HepG2 (cell line): ENCODE results near the gene RALY. TPM values are rescaled to one million over a fixed set of nuclear protein-coding genes. Genes with fewer than 3 reads are reported as not detected.

Experiments
- ATF7 ChIP-seq, 2 experiments: fragments of 450-650 bp in 1 of 2; sonication (generic) in 1 of 2; formaldehyde crosslinking in 1 of 2; IDR thresholded peaks; 2 replicates each; pipeline versions ENCODE4 v1.4.0 to v1.6.1; 2016 to 2020; ENCODE audit warnings: antibody characterized with exemption in 1 of 2, mild to moderate bottlenecking in 1 of 2, missing genetic modification reagents in 1 of 2
- DNMT1 ChIP-seq: sonication (generic); formaldehyde crosslinking; IDR thresholded peaks from 2 replicates; pipeline ENCODE4 v1.5.1; 2020; ENCODE audit warnings: mild to moderate bottlenecking, missing genetic modification reagents
- ELF1 ChIP-seq: sonication (generic); formaldehyde crosslinking; IDR thresholded peaks from 2 replicates; pipeline ENCODE4 v1.4.0; 2020; ENCODE audit warnings: missing genetic modification reagents
- ELF3 ChIP-seq: IDR thresholded peaks from 2 replicates; pipeline ENCODE4 v1.6.1; 2016; ENCODE audit warnings: missing genetic modification reagents, missing compliant biosample characterization
- FOXM1 ChIP-seq: sonication (generic); formaldehyde crosslinking; IDR thresholded peaks from 2 replicates; pipeline ENCODE4 v1.5.0; 2020; ENCODE audit warnings: missing genetic modification reagents
- KLF11 ChIP-seq: IDR thresholded peaks from 2 replicates; pipeline ENCODE4 v1.6.1; 2016; ENCODE audit warnings: missing compliant biosample characterization
- MYNN ChIP-seq: sonication (generic); formaldehyde crosslinking; IDR thresholded peaks from 2 replicates; pipeline ENCODE4 v1.4.0; 2020; ENCODE audit warnings: mild to moderate bottlenecking, low read depth, missing genetic modification reagents
- SMAD9 ChIP-seq: sonication (generic); formaldehyde crosslinking; IDR thresholded peaks from 2 replicates; pipeline ENCODE4 v1.5.1; 2020; ENCODE audit warnings: mild to moderate bottlenecking, missing genetic modification reagents
- SOX13 ChIP-seq, 3 experiments: fragments of 450-650 bp in 1 of 3; sonication (generic) in 1 of 3; formaldehyde crosslinking in 1 of 3; IDR thresholded peaks in 2 of 3; conservative IDR thresholded peaks in 1 of 3; 2 replicates each; pipeline versions ENCODE4 v1.5.0 to v1.6.1; 2016 to 2020; ENCODE audit warnings: antibody characterized with exemption in 1 of 3, mild to moderate bottlenecking in 1 of 3, missing compliant biosample characterization in 1 of 3, missing genetic modification reagents in 1 of 3, moderate library complexity in 1 of 3
- SOX5 ChIP-seq: IDR thresholded peaks from 2 replicates; pipeline ENCODE4 v1.6.1; 2016; ENCODE audit warnings: borderline replicate concordance
- STAT5B ChIP-seq: sonication (generic); formaldehyde crosslinking; IDR thresholded peaks from 2 replicates; pipeline ENCODE4 v1.4.0; 2020; ENCODE audit warnings: missing genetic modification reagents
- TAF15 ChIP-seq: fragments of 200-400 bp; formaldehyde crosslinking; IDR thresholded peaks from one replicate; pipeline ENCODE4 v1.6.1; 2018; ENCODE audit warnings: mild to moderate bottlenecking, low read depth, low read length; ENCODE audit not compliant: poor library complexity, severe bottlenecking
- THAP11 ChIP-seq: IDR thresholded peaks from 2 replicates; pipeline ENCODE4 v1.6.1; 2016; ENCODE audit warnings: missing biosample characterization, missing genetic modification reagents
- YEATS2 ChIP-seq: sonication (generic); formaldehyde crosslinking; IDR thresholded peaks from 2 replicates; pipeline ENCODE4 v1.4.0; 2020; ENCODE audit warnings: missing genetic modification reagents, borderline replicate concordance
- ZBTB38 ChIP-seq: sonication (generic); formaldehyde crosslinking; IDR thresholded peaks from 2 replicates; pipeline ENCODE4 v1.5.1; 2020; ENCODE audit warnings: mild to moderate bottlenecking, missing genetic modification reagents
- ZIK1 ChIP-seq: sonication (generic); formaldehyde crosslinking; IDR thresholded peaks from 2 replicates; pipeline ENCODE4 v1.5.0; 2020; ENCODE audit warnings: mild to moderate bottlenecking, low read depth, missing genetic modification reagents, borderline replicate concordance
- ZNF235 ChIP-seq: sonication (generic); formaldehyde crosslinking; IDR thresholded peaks from 2 replicates; pipeline ENCODE4 v1.8.1; 2023; ENCODE audit warnings: mild to moderate bottlenecking, missing genetic modification reagents, borderline replicate concordance
- ZNF644 ChIP-seq: IDR thresholded peaks from 2 replicates; pipeline ENCODE4 v1.6.1; 2016; ENCODE audit warnings: low read depth
- polyA plus RNA-seq, 8 experiments: library from polyadenylated mRNA; depleted of rRNA in 3 of 8; stranded (reverse) in 7 of 8; unstranded in 1 of 8; fragments of >200 nt; fragmentation: Illumina TruSeq in 4 of 8; extraction: Trizol in 4 of 8; gene quantifications; 2 replicates each; pipeline versions ENCODE4 v1.2.1 to v1.2.3, GENCODE V29; 2011 to 2016; ENCODE audit warnings: low read depth in 4 of 8, missing spikeins in 1 of 8, mixed read lengths in 1 of 8; ENCODE audit not compliant: insufficient read depth in 1 of 8
- total RNA-seq, 5 experiments: library from RNA; depleted of rRNA; stranded (reverse); fragments of >200 nt; fragmentation: Illumina TruSeq; extraction: Trizol; gene quantifications; 2 replicates each; pipeline ENCODE4 v1.2.3, GENCODE V29; 2016; ENCODE audit warnings: low read depth in 1 of 5
- TF ChIP-seq, protein P1 (sequence below): sonication (generic); formaldehyde crosslinking; IDR thresholded peaks from 2 replicates; pipeline ENCODE4 v1.4.0; 2020; ENCODE audit warnings: missing genetic modification reagents, borderline replicate concordance
- TF ChIP-seq, protein P2 (sequence below): sonication (generic); formaldehyde crosslinking; IDR thresholded peaks from 2 replicates; pipeline ENCODE4 v1.4.0; 2020; ENCODE audit warnings: missing genetic modification reagents
- TF ChIP-seq, protein P3 (sequence below): sonication (generic); formaldehyde crosslinking; IDR thresholded peaks from 2 replicates; pipeline ENCODE4 v1.5.0; 2020; ENCODE audit warnings: mild to moderate bottlenecking, missing genetic modification reagents
- TF ChIP-seq, protein P4 (sequence below): sonication (generic); formaldehyde crosslinking; IDR thresholded peaks from 2 replicates; pipeline ENCODE4 v1.4.0; 2020; ENCODE audit warnings: missing genetic modification reagents

RALY gene
- total and polyA plus RNA-seq, 2 of the 13 experiments (the other 11 are each of a cell fraction or from before 2014, with no cell fraction given) = 178 to 186 TPM

DNA sequence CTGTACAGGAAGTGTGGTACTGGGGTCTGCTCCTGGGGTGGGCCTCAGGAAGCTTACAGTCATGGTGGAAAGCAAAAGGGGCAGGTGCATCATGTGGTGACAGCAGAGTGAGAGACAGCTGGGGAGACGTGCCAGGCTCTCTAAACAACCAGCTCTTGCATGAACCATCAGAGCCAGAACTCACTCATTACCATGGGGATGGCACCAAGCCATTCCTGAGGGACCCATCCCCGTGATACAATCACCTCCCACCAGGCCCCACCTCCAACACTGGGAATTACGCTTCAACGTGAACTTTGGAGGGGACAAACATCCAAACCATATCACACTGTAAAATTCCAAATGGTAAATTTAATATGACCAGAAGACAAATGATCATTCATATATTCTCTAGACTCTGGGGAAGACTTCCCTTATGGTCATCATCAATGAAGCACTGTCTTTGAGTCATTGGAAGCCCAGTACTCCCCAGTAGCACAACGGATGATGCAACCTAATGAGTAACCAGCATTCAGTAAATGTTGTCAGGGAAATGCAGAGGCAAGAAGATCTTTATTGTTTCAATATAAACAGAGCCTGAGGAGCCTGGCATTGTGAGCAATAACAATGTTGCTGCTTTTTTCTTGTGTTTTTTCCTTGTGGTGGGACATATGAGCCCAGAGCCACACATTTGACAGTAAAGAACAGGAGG, 48.2 kb upstream of the RALY start (continued):
- TF ChIP-seq ZBTB38 (no peak), ELF3 (0 out of 2 replicates have a peak, but pooled peaks have one; percentile 42), TAF15 (no peak), STAT5B (CRISPR knock-in tag) (no peak), FOXM1 (CRISPR knock-in tag) (no peak), THAP11 (CRISPR knock-in tag) (peak; percentile 53; the same call in 1 of the 2 replicates), SOX5 (CRISPR knock-in tag) (peak; percentile 76; the same call in 1 of the 2 replicates), ATF7 (IDR thresholded peaks at IDR 0.05) (peak; percentile 64), ATF7 (CRISPR knock-in tag; IDR thresholded peaks at IDR 0.05) (no peak), ELF1 (CRISPR knock-in tag) (no peak), ZNF235 (CRISPR knock-in tag) (no peak), ZNF644 (CRISPR knock-in tag) (peak; percentile 99), DNMT1 (CRISPR knock-in tag) (no peak), SMAD9 (CRISPR knock-in tag) (no peak), YEATS2 (peak; percentile 39; the same call in 1 of the 2 replicates), ZIK1 (no peak), MYNN (no peak), KLF11 (no peak), SOX13 (IDR thresholded peaks at IDR 0.05) (no peak), SOX13 (CRISPR knock-in tag; conservative IDR thresholded peaks at IDR 0.05 in 1 of 2, IDR thresholded peaks at IDR 0.05 in 1 of 2) (peak in 1 of 2 experiments; percentile 72; a peak in 1 of 4 replicates)
- TF ChIP-seq, protein P1, sequence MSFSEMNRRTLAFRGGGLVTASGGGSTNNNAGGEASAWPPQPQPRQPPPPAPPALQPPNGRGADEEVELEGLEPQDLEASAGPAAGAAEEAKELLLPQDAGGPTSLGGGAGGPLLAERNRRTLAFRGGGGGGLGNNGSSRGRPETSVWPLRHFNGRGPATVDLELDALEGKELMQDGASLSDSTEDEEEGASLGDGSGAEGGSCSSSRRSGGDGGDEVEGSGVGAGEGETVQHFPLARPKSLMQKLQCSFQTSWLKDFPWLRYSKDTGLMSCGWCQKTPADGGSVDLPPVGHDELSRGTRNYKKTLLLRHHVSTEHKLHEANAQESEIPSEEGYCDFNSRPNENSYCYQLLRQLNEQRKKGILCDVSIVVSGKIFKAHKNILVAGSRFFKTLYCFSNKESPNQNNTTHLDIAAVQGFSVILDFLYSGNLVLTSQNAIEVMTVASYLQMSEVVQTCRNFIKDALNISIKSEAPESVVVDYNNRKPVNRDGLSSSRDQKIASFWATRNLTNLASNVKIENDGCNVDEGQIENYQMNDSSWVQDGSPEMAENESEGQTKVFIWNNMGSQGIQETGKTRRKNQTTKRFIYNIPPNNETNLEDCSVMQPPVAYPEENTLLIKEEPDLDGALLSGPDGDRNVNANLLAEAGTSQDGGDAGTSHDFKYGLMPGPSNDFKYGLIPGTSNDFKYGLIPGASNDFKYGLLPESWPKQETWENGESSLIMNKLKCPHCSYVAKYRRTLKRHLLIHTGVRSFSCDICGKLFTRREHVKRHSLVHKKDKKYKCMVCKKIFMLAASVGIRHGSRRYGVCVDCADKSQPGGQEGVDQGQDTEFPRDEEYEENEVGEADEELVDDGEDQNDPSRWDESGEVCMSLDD (CRISPR knock-in tag) = no peak
- TF ChIP-seq, protein P2, sequence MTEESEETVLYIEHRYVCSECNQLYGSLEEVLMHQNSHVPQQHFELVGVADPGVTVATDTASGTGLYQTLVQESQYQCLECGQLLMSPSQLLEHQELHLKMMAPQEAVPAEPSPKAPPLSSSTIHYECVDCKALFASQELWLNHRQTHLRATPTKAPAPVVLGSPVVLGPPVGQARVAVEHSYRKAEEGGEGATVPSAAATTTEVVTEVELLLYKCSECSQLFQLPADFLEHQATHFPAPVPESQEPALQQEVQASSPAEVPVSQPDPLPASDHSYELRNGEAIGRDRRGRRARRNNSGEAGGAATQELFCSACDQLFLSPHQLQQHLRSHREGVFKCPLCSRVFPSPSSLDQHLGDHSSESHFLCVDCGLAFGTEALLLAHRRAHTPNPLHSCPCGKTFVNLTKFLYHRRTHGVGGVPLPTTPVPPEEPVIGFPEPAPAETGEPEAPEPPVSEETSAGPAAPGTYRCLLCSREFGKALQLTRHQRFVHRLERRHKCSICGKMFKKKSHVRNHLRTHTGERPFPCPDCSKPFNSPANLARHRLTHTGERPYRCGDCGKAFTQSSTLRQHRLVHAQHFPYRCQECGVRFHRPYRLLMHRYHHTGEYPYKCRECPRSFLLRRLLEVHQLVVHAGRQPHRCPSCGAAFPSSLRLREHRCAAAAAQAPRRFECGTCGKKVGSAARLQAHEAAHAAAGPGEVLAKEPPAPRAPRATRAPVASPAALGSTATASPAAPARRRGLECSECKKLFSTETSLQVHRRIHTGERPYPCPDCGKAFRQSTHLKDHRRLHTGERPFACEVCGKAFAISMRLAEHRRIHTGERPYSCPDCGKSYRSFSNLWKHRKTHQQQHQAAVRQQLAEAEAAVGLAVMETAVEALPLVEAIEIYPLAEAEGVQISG (CRISPR knock-in tag) = no peak
- TF ChIP-seq, protein P3, sequence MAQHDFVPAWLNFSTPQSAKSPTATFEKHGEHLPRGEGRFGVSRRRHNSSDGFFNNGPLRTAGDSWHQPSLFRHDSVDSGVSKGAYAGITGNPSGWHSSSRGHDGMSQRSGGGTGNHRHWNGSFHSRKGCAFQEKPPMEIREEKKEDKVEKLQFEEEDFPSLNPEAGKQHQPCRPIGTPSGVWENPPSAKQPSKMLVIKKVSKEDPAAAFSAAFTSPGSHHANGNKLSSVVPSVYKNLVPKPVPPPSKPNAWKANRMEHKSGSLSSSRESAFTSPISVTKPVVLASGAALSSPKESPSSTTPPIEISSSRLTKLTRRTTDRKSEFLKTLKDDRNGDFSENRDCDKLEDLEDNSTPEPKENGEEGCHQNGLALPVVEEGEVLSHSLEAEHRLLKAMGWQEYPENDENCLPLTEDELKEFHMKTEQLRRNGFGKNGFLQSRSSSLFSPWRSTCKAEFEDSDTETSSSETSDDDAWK (CRISPR knock-in tag) = no peak
- TF ChIP-seq, protein P4, sequence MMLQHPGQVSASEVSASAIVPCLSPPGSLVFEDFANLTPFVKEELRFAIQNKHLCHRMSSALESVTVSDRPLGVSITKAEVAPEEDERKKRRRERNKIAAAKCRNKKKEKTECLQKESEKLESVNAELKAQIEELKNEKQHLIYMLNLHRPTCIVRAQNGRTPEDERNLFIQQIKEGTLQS (CRISPR knock-in tag) = 0 out of 2 replicates have a peak, but pooled peaks have one; percentile 54
